ENCODE results near the gene A2ML1. TPM values are rescaled to one million over a fixed set of nuclear protein-coding genes. Genes with fewer than 3 reads are reported as not detected.

The A2ML1 gene
- total and polyA plus RNA-seq, 2 of the 4 experiments (the other 2 are of a cell fraction) = not detected

DNA sequence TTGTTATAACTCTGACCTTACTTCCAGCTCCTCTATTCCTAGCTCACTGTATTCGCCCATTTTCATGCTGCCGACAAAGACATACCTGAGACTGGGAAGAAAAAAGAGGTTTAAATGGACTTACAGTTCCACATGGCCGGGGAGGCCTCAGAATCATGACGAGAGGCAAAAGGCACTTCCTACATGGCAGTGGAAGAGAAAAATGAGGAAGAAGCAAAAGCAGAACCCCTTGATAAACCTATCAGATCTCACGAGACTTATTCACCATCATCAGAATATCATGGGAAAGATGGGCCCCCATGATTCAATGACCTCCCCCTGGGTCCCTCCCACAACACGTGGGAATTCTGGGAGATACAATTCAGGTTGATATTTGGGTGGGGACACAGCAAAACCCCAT lies 77.4 kb downstream of the A2ML1 start:
- WGBS, 2 experiments (ENCODE audit: extremely low coverage in 2 of 2, insufficient read length in 1 of 2) = no CpG with 5 or more reads among the region's 6 CpGs
- no peaks in the 10 kb centered on the region for H3K36me3 ChIP-seq (ENCODE audit: control insufficient read depth, insufficient read depth, low read length)
- H3K9me3 ChIP-seq (ENCODE audit: control insufficient read depth, insufficient read depth, low read length) = no peaks in the 10 kb centered on the region
- H2AFZ ChIP-seq (replicated peaks; ENCODE audit: low read length, poor library complexity) = no peak overlapping the region
- H3K4me3 ChIP-seq (ENCODE audit: insufficient read depth, low read depth, low read length) = no peak overlapping the region
- TF ChIP-seq, protein P1, sequence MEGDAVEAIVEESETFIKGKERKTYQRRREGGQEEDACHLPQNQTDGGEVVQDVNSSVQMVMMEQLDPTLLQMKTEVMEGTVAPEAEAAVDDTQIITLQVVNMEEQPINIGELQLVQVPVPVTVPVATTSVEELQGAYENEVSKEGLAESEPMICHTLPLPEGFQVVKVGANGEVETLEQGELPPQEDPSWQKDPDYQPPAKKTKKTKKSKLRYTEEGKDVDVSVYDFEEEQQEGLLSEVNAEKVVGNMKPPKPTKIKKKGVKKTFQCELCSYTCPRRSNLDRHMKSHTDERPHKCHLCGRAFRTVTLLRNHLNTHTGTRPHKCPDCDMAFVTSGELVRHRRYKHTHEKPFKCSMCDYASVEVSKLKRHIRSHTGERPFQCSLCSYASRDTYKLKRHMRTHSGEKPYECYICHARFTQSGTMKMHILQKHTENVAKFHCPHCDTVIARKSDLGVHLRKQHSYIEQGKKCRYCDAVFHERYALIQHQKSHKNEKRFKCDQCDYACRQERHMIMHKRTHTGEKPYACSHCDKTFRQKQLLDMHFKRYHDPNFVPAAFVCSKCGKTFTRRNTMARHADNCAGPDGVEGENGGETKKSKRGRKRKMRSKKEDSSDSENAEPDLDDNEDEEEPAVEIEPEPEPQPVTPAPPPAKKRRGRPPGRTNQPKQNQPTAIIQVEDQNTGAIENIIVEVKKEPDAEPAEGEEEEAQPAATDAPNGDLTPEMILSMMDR (conservative IDR thresholded peaks at IDR 0.05; ENCODE audit: low read depth, low read length) = no peak
- TF ChIP-seq MAFK (IDR thresholded peaks at IDR 0.05; ENCODE audit: low read depth, low read length) = no peak
- no peak for TF ChIP-seq NFE2L2 (IDR thresholded peaks at IDR 0.05; ENCODE audit: low read depth, low read length)
- no peak for TF ChIP-seq MAZ (IDR thresholded peaks at IDR 0.05; ENCODE audit: borderline replicate concordance, low read depth, low read length)
- TF ChIP-seq FOS (IDR thresholded peaks at IDR 0.05; ENCODE audit: low read depth, low read length) = no peak
- no peak for TF ChIP-seq RCOR1 (IDR thresholded peaks at IDR 0.05; ENCODE audit: insufficient replicate concordance, low read length)
- no peak for TF ChIP-seq CEBPB (IDR thresholded peaks at IDR 0.05; ENCODE audit: low read depth, low read length)
- TF ChIP-seq BHLHE40 (IDR thresholded peaks at IDR 0.05; ENCODE audit: low read depth, low read length) = no peak
- TF ChIP-seq MXI1 (IDR thresholded peaks at IDR 0.05; ENCODE audit: borderline replicate concordance, low read depth, low read length) = no peak
- no peak for TF ChIP-seq SMC3 (IDR thresholded peaks at IDR 0.05; ENCODE audit: low read depth, low read length)
- no peak for TF ChIP-seq CHD1 (IDR thresholded peaks at IDR 0.05; ENCODE audit: low read depth, low read length)
- TF ChIP-seq, protein P2, sequence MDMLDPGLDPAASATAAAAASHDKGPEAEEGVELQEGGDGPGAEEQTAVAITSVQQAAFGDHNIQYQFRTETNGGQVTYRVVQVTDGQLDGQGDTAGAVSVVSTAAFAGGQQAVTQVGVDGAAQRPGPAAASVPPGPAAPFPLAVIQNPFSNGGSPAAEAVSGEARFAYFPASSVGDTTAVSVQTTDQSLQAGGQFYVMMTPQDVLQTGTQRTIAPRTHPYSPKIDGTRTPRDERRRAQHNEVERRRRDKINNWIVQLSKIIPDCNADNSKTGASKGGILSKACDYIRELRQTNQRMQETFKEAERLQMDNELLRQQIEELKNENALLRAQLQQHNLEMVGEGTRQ (IDR thresholded peaks at IDR 0.05; ENCODE audit: low read depth, low read length) = no peak
- no peak for TF ChIP-seq RFX5 (IDR thresholded peaks at IDR 0.05; ENCODE audit: low read depth, low read length)
- no peak for TF ChIP-seq RAD21 (IDR thresholded peaks at IDR 0.05; ENCODE audit: low read length)
- TF ChIP-seq POLR2A (IDR thresholded peaks at IDR 0.05; ENCODE audit: low read depth, low read length) = no peak
- TF ChIP-seq, protein P3, sequence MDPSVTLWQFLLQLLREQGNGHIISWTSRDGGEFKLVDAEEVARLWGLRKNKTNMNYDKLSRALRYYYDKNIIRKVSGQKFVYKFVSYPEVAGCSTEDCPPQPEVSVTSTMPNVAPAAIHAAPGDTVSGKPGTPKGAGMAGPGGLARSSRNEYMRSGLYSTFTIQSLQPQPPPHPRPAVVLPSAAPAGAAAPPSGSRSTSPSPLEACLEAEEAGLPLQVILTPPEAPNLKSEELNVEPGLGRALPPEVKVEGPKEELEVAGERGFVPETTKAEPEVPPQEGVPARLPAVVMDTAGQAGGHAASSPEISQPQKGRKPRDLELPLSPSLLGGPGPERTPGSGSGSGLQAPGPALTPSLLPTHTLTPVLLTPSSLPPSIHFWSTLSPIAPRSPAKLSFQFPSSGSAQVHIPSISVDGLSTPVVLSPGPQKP (IDR thresholded peaks at IDR 0.05; ENCODE audit: borderline replicate concordance, low read depth, low read length) = no peak
- intact Hi-C loops (cut with micrococcal nuclease) = loop anchor here (10.0 kb wide), 2 partner anchors 75 to 355 kb away; partner anchors contain the start of genes A2ML1 and CLEC4E
- H3K9me1 ChIP-seq (ENCODE audit: insufficient read depth, low read length) = no peaks in the 10 kb centered on the region
- H3K27me3 ChIP-seq (ENCODE audit: control insufficient read depth, insufficient read depth, low read length) = peaks cover 5% of the 10 kb centered on the region
- H3K4me1 ChIP-seq (ENCODE audit: control insufficient read depth, insufficient read depth, low read length) = no peaks in the 10 kb centered on the region
- H3K56ac ChIP-seq (ENCODE audit: extremely low read depth, insufficient read depth, low read length) = no peak overlapping the region
- H2AK5ac ChIP-seq (ENCODE audit: low read depth, low read length) = no peak overlapping the region
- POLR2A ChIA-PET (ENCODE audit: unreplicated experiment) = no interaction called here
- no peak for ATAC-seq (ENCODE audit: low read depth)
- no peak overlapping the region for H4K8ac ChIP-seq (ENCODE audit: low read depth in 2 of 2, low read length in 2 of 2)
- H2BK120ac ChIP-seq (ENCODE audit: low read depth, low read length) = no peak overlapping the region
- dilution Hi-C loops (cut with HindIII; ENCODE audit: low sequenced_read_pairs, unreplicated experiment) = no loop called here
- H2BK20ac ChIP-seq (ENCODE audit: low read depth, low read length) = no peak overlapping the region
- no peaks in the 10 kb centered on the region for H4K20me1 ChIP-seq (ENCODE audit: insufficient read depth, low read length)
- no peak overlapping the region for H3K4ac ChIP-seq (ENCODE audit: low read depth, low read length)
- H3K18ac ChIP-seq (ENCODE audit: low read depth, low read length) = no peak overlapping the region
- in situ Hi-C loops (cut with MboI; ENCODE audit: low sequenced_read_pairs) = no loop called here
- no peak overlapping the region for H3K27ac ChIP-seq (ENCODE audit: insufficient read depth, low read length)
- DNase-seq = no peak
- no peak overlapping the region for H2BK15ac ChIP-seq (ENCODE audit: low read depth, low read length)
- BruUV-seq (replicated peaks) = no TSS peak
- H3K79me1 ChIP-seq (ENCODE audit: low read depth in 1 of 2, low read length in 2 of 2) = no peaks in the 10 kb centered on the region
- no peak overlapping the region for H3K9ac ChIP-seq (ENCODE audit: low read depth, low read length)
- no peak overlapping the region for H4K91ac ChIP-seq (ENCODE audit: insufficient read depth, low read depth, low read length)
- no peak overlapping the region for H2BK5ac ChIP-seq (ENCODE audit: low read depth, low read length, poor library complexity, severe bottlenecking)
- H2AK9ac ChIP-seq (replicated peaks; ENCODE audit: low read depth, low read length, poor library complexity) = no peak overlapping the region
- H3K14ac ChIP-seq (replicated peaks; ENCODE audit: low read depth, low read length) = no peak overlapping the region
- no peak overlapping the region for H3K23ac ChIP-seq (ENCODE audit: low read depth, low read length)
- no peak overlapping the region for H4K5ac ChIP-seq (ENCODE audit: low read depth, low read length)
- CTCF ChIA-PET = no interaction called here
- H3K4me2 ChIP-seq (ENCODE audit: low read depth, low read length) = no peak overlapping the region
